ENCODE results near the gene CD27. TPM values are rescaled to one million over a fixed set of nuclear protein-coding genes. Genes with fewer than 3 reads are reported as not detected.

Gene CD27
- total RNA-seq, 2 donors from 2014 or later = not detected

GRCh38 chr12:6437586-6437985 lies 7.2 kb upstream of the CD27 start:
- TF ChIP-seq POLR2A (IDR thresholded peaks at IDR 0.05) (no peak), CTCF (IDR thresholded peaks at IDR 0.05) (no peak)
- intact Hi-C loops (cut with DNase I) = no loop called here
- no peaks in the 10 kb centered on the region for H3K9me3 ChIP-seq

GRCh38 chr12:6438345-6438744 lies 6.4 kb upstream of the CD27 start:
- Histone ChIP-seq H3K27ac (no peak overlapping the region), H3K9me3 (no peaks in the 10 kb centered on the region), H3K36me3 (replicated peaks in 1 of 2; ENCODE audit: insufficient read depth in 1 of 2, low read depth in 2 of 2) (no peaks in the 10 kb centered on the region), H3K27me3 (no peaks in the 10 kb centered on the region), H3K4me1 (no peaks in the 10 kb centered on the region), H3K4me3 (no peak overlapping the region)
- WGBS, 2 donors = 79 to 83% methylated on average over 12 of the region's 12 CpGs
- TF ChIP-seq POLR2A (IDR thresholded peaks at IDR 0.05) (no peak), CTCF (IDR thresholded peaks at IDR 0.05) (no peak)
- ATAC-seq = no peak
- DNase-seq = no peak
- intact Hi-C loops (cut with DNase I) = no loop called here

More at GRCh38 chr12:6437586-6437985, 7.2 kb upstream of the CD27 start:
- no peaks in the 10 kb centered on the region for H3K27me3 ChIP-seq
- 44 to 79% methylated on average over 1 to 3 of the region's 3 CpGs for WGBS, 2 donors
- H3K4me3 ChIP-seq = no peak overlapping the region
- H3K36me3 ChIP-seq (replicated peaks in 1 of 2; ENCODE audit: insufficient read depth in 1 of 2, low read depth in 2 of 2) = no peaks in the 10 kb centered on the region
- no peak overlapping the region for H3K27ac ChIP-seq
- ATAC-seq (no peak), DNase-seq (peak in 1 of 4 donors; percentile 0)
- H3K4me1 ChIP-seq = no peaks in the 10 kb centered on the region

- H3K9me3 ChIP-seq = no peaks in the 10 kb centered on the region
- H3K27ac ChIP-seq = no peak overlapping the region
- ATAC-seq = no peak
- no peak overlapping the region for H3K4me3 ChIP-seq
- intact Hi-C loops (cut with DNase I) = no loop called here
- DNase-seq = no peak
- H3K27me3 ChIP-seq = no peaks in the 10 kb centered on the region
- H3K4me1 ChIP-seq = no peaks in the 10 kb centered on the region
- no peak for TF ChIP-seq CTCF (IDR thresholded peaks at IDR 0.05)
- TF ChIP-seq POLR2A (IDR thresholded peaks at IDR 0.05) = no peak
- WGBS, 2 donors = 38 to 55% methylated on average over 1 of the region's 1 CpG
- no peaks in the 10 kb centered on the region for H3K36me3 ChIP-seq (replicated peaks in 1 of 2; ENCODE audit: insufficient read depth in 1 of 2, low read depth in 2 of 2)
These were observed 4.4 kb upstream of the CD27 start for GRCh38 chr12:6440391-6440790.

- Histone ChIP-seq H3K4me1 (no peaks in the 10 kb centered on the region), H3K9me3 (no peaks in the 10 kb centered on the region), H3K27ac (no peak overlapping the region), H3K4me3 (no peak overlapping the region), H3K36me3 (replicated peaks in 1 of 2; ENCODE audit: insufficient read depth in 1 of 2, low read depth in 2 of 2) (no peaks in the 10 kb centered on the region), H3K27me3 (no peaks in the 10 kb centered on the region)
- WGBS, 2 donors = 80 to 83% methylated on average over 9 of the region's 9 CpGs
- ATAC-seq (no peak), DNase-seq (no peak)
- TF ChIP-seq CTCF (IDR thresholded peaks at IDR 0.05) (no peak), POLR2A (IDR thresholded peaks at IDR 0.05) (no peak)
- intact Hi-C loops (cut with DNase I) = no loop called here
These were observed 1.9 kb upstream of the CD27 start for GRCh38 chr12:6442836-6443235.

- WGBS, 2 donors = 47 to 50% methylated on average over 7 to 9 of the region's 9 CpGs
- DNase-seq (no peak), ATAC-seq (no peak)
- Histone ChIP-seq H3K27me3 (no peaks in the 10 kb centered on the region), H3K4me1 (no peaks in the 10 kb centered on the region), H3K9me3 (no peaks in the 10 kb centered on the region), H3K4me3 (no peak overlapping the region), H3K36me3 (replicated peaks in 1 of 2; ENCODE audit: insufficient read depth in 1 of 2, low read depth in 2 of 2) (no peaks in the 10 kb centered on the region), H3K27ac (no peak overlapping the region)
- no peak for TF ChIP-seq POLR2A (IDR thresholded peaks at IDR 0.05)
- TF ChIP-seq CTCF (IDR thresholded peaks at IDR 0.05) = no peak
- intact Hi-C loops (cut with DNase I) = no loop called here
These were observed 1.3 kb upstream of the CD27 start for GRCh38 chr12:6443361-6443983.

Measured in body of pancreas (tissue), 4 donors.